BJ (cell line): Measurements from ENCODE around the gene PERM1. TPM values are rescaled to one million over a fixed set of nuclear protein-coding genes. Genes with fewer than 3 reads are reported as not detected.

Experiments
- CTCF ChIA-PET: fragments of 350-600 bp; formaldehyde crosslinking; extraction: SDS; loops from one replicate; lab custom pipeline; 2021; ENCODE audit warnings: antibody characterized with exemption, inconsistent platforms; lab: Yijun Ruan, JAX
- POLR2A ChIA-PET: fragments of 300-600 bp; sonication (Branson Sonifier 250); formaldehyde crosslinking; extraction: SDS; loops from one replicate; lab custom pipeline; 2021; ENCODE audit warnings: antibody characterized with exemption; lab: Charles Lee
- DNase-seq: peaks from one replicate; pipeline ENCODE4 v3.0.0-alpha.2; 2011; ENCODE audit warnings: low read depth
- H3K27me3 ChIP-seq: 2 replicates; pipeline ENCODE4 v1.6.0; 2011; ENCODE audit warnings: low read length; ENCODE audit not compliant: control insufficient read depth, insufficient read depth
- H3K36me3 ChIP-seq: 2 replicates; pipeline ENCODE4 v1.5.1; 2011; ENCODE audit warnings: low read length; ENCODE audit not compliant: control insufficient read depth, insufficient read depth
- H3K4me3 ChIP-seq: 2 replicates; pipeline ENCODE4 v1.5.1; 2011; ENCODE audit warnings: low read depth, mild to moderate bottlenecking, control low read depth, low read length
- CTCF ChIP-seq: IDR thresholded peaks from 2 replicates; pipeline ENCODE4 v1.5.1; 2011; ENCODE audit warnings: low read depth, mild to moderate bottlenecking, control low read depth, inconsistent platforms, low read length, moderate library complexity; ENCODE audit not compliant: insufficient read depth
- polyA plus RNA-seq: library from polyadenylated mRNA; depleted of rRNA; stranded (reverse); fragments of >200 nt; gene quantifications from 2 replicates; pipeline ENCODE4 v1.2.3, GENCODE V29; 2011

Gene PERM1
- polyA plus RNA-seq, 1 experiment, result not detected

- Histone ChIP-seq H3K36me3 (peaks cover 19% of the 10 kb centered on the region), H3K27me3 (no peaks in the 10 kb centered on the region), H3K4me3 (no peak overlapping the region)
- CTCF ChIA-PET, result interaction anchor here (0.7 to 4.7 kb wide), 4 partner anchors 7 to 267 kb away, joined by 3 to 20 read pairs (median 6); no protein-coding TSS in a partner anchor
- DNase-seq, result no peak
- POLR2A ChIA-PET, result no interaction called here
- TF ChIP-seq CTCF, result no peak
Measured at GRCh38 chr1:1024771-1025699, 43.1 kb upstream of the PERM1 start.

- no peak for TF ChIP-seq CTCF
- H3K4me3 ChIP-seq, result no peak overlapping the region
- H3K27me3 ChIP-seq, result no peaks in the 10 kb centered on the region
- ChIA-PET POLR2A (no interaction called here), CTCF (interaction anchor here (0.6 to 4.7 kb wide), 5 partner anchors 8 to 267 kb away, joined by 3 to 20 read pairs (median 3); partner anchors contain the start of gene ISG15)
- H3K36me3 ChIP-seq, result peaks cover 19% of the 10 kb centered on the region
- no peak for DNase-seq
Measured at GRCh38 chr1:1024149-1024770, 42.4 kb upstream of the PERM1 start.

GRCh38 chr1:1023700-1024099 is 41.8 kb upstream of the PERM1 start:
- H3K27me3 ChIP-seq, result no peaks in the 10 kb centered on the region
- no peak for DNase-seq
- H3K4me3 ChIP-seq, result no peak overlapping the region
- peaks cover 19% of the 10 kb centered on the region for H3K36me3 ChIP-seq
- TF ChIP-seq CTCF, result no peak
- CTCF ChIA-PET, result interaction anchor here (0.6 to 4.7 kb wide), 4 partner anchors 8 to 268 kb away, joined by 3 to 20 read pairs (median 6); partner anchors contain the start of gene ISG15
- POLR2A ChIA-PET, result no interaction called here

DNA sequence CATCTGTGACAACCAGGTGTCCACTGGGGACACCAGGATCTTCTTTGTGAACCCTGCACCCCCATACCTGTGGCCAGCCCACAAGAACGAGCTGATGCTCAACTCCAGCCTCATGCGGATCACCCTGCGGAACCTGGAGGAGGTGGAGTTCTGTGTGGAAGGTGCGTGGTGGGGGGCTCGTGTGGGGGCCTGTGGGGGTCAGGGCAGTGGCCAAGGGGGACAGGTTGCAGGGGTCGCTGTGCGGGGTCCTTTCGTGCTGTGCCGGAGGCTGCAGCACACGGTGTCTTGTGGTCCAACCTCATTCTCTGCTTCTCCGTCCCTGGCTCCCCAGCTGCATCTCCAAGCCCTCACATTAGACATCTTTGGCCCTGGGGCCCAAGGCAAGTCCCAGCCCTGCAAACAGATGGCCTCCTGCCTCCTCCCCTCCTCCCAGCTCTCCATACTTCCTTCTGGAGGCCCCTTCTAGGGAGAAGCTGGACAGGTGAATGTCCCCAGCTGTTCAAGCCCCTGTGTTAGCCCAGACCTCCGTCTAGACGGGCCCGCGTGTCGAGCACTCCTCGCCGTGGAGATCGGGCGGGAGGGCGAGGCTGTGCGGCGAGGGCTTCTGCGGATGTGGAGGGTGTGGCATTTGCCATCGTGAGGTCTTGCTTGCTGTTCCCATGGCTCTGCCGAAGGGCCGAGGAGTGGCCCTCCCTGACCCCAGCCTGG is 40.6 kb upstream of the PERM1 start:
- no peak for DNase-seq
- no peak for TF ChIP-seq CTCF
- Histone ChIP-seq H3K27me3 (no peaks in the 10 kb centered on the region), H3K4me3 (no peak overlapping the region), H3K36me3 (peaks cover 17% of the 10 kb centered on the region)
- ChIA-PET POLR2A (no interaction called here), CTCF (interaction anchor here (0.8 to 4.7 kb wide), 2 partner anchors 10 to 42 kb away, joined by 3 to 20 read pairs; no protein-coding TSS in a partner anchor)
